Tibial nerve (tissue), 4 donors: Measurements from ENCODE around the gene NOS1AP. TPM values are rescaled to one million over a fixed set of nuclear protein-coding genes. Genes with fewer than 3 reads are reported as not detected.

Source experiments
- DNase-seq, 2 donors: peaks; one replicate each; pipeline ENCODE4 v3.0.0-alpha.2; 2019; ENCODE audit warnings: low spot score in 2 of 2
- H3K27ac ChIP-seq, 4 donors: fragments of 200-600 bp; sonication (generic) in 3 of 4; one replicate each; pipeline ENCODE4 v1.5.1; 2017 to 2019; ENCODE audit warnings: mild to moderate bottlenecking in 1 of 4
- H3K27me3 ChIP-seq, 2 donors: fragments of 200-600 bp; sonication (generic) in 1 of 2; one replicate each; pipeline versions ENCODE4 v1.5.1 to v1.6.0; 2017 to 2019
- H3K36me3 ChIP-seq, 3 donors: fragments of 200-600 bp; sonication (generic); one replicate each; pipeline ENCODE4 v1.5.1; 2018 to 2019
- H3K4me1 ChIP-seq, 4 donors: fragments of 200-600 bp; sonication (generic) in 3 of 4; one replicate each; pipeline ENCODE4 v1.5.1; 2017 to 2019
- H3K4me3 ChIP-seq, 4 donors: fragments of 200-600 bp; sonication (generic) in 3 of 4; one replicate each; pipeline ENCODE4 v1.5.1; 2017 to 2019; ENCODE audit warnings: mild to moderate bottlenecking in 1 of 4, moderate library complexity in 1 of 4
- H3K9me3 ChIP-seq, 4 donors: fragments of 200-600 bp; sonication (generic) in 3 of 4; one replicate each; pipeline ENCODE4 v1.5.1; 2017 to 2019
- EP300 ChIP-seq, 2 donors: sonication (generic); formaldehyde crosslinking; IDR thresholded peaks; one replicate each; pipeline ENCODE4 v1.6.1; 2017; ENCODE audit warnings: antibody characterized with exemption in 2 of 2, mild to moderate bottlenecking in 1 of 2
- POLR2A ChIP-seq, 2 donors: fragments of 450-650 bp; IDR thresholded peaks; one replicate each; pipeline ENCODE4 v1.6.1; 2017; ENCODE audit warnings: antibody characterized with exemption in 2 of 2, mild to moderate bottlenecking in 2 of 2, moderate library complexity in 2 of 2
- WGBS, 2 donors: methylation state at CpG; one replicate each; pipeline ENCODE4 v1.1.5; 2018; 5-methylcytosine and 5-hydroxymethylcytosine counted together
- total RNA-seq, 4 donors: library from RNA; depleted of rRNA; stranded (reverse); fragments of >200 nt; gene quantifications; one replicate each; pipeline ENCODE4 v1.1.0, GENCODE V29; 2016
- TF ChIP-seq, protein P1 (sequence below), 5 experiments: fragments of 200-600 bp in 3 of 5; fragments of 450-650 bp in 2 of 5; sonication (generic) in 3 of 5; IDR thresholded peaks; one replicate each; pipeline ENCODE4 v1.5.1; 2016 to 2019; ENCODE audit warnings: antibody characterized with exemption in 5 of 5, mild to moderate bottlenecking in 3 of 5, moderate library complexity in 2 of 5

The NOS1AP gene
- total RNA-seq, 4 donors from 2014 or later, result 2.7 to 11.2 (median 5.3) TPM

DNA sequence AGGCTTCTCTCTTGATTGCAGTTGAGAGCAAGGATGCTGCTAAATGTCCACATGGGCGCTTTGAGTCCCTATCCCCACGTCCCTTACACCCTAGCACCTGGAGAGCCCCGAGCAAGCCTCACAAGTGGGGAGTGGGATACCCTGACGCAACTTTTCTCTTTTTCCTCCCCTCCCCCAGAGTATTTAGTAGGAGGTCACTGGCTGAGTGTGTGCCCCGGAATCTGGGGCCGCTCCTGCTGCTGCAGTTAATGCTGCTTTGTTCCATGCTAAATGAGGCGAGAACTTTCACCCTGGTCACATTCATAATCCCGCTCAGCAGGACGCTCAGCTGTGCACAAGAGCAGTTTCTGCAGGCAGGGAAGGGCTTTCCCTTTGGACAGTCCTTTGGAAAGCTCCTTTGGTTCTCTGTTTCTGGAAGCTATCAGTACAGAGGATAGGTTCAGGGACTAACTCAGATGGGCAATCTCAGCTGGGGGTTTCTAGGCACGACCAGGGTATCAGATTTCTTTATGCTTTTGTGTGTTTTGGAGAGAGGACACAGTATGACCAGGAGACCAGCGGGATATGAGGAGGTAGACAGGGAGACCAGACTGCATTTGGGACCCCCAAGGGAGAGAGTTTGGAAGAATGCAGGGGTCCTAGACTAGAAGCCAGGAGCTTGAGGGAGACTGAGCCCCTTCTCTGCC, 75.9 kb downstream of the NOS1AP start:
- no peak overlapping the region for H3K27ac ChIP-seq
- 42 to 44% methylated on average over 11 of the region's 11 CpGs for WGBS, 2 donors
- DNase-seq, result no peak
- no peaks in the 10 kb centered on the region for H3K36me3 ChIP-seq
- peaks cover 0 to 20% (median 0%) of the 10 kb centered on the region in 4 donors for H3K4me1 ChIP-seq
- H3K4me3 ChIP-seq, result no peak overlapping the region
- H3K9me3 ChIP-seq, result no peaks in the 10 kb centered on the region
- TF ChIP-seq EP300 (IDR thresholded peaks at IDR 0.05) (no peak), POLR2A (IDR thresholded peaks at IDR 0.05) (no peak)
- TF ChIP-seq, protein P1, sequence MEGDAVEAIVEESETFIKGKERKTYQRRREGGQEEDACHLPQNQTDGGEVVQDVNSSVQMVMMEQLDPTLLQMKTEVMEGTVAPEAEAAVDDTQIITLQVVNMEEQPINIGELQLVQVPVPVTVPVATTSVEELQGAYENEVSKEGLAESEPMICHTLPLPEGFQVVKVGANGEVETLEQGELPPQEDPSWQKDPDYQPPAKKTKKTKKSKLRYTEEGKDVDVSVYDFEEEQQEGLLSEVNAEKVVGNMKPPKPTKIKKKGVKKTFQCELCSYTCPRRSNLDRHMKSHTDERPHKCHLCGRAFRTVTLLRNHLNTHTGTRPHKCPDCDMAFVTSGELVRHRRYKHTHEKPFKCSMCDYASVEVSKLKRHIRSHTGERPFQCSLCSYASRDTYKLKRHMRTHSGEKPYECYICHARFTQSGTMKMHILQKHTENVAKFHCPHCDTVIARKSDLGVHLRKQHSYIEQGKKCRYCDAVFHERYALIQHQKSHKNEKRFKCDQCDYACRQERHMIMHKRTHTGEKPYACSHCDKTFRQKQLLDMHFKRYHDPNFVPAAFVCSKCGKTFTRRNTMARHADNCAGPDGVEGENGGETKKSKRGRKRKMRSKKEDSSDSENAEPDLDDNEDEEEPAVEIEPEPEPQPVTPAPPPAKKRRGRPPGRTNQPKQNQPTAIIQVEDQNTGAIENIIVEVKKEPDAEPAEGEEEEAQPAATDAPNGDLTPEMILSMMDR (IDR thresholded peaks at IDR 0.05), result no peak
- no peaks in the 10 kb centered on the region for H3K27me3 ChIP-seq

DNA sequence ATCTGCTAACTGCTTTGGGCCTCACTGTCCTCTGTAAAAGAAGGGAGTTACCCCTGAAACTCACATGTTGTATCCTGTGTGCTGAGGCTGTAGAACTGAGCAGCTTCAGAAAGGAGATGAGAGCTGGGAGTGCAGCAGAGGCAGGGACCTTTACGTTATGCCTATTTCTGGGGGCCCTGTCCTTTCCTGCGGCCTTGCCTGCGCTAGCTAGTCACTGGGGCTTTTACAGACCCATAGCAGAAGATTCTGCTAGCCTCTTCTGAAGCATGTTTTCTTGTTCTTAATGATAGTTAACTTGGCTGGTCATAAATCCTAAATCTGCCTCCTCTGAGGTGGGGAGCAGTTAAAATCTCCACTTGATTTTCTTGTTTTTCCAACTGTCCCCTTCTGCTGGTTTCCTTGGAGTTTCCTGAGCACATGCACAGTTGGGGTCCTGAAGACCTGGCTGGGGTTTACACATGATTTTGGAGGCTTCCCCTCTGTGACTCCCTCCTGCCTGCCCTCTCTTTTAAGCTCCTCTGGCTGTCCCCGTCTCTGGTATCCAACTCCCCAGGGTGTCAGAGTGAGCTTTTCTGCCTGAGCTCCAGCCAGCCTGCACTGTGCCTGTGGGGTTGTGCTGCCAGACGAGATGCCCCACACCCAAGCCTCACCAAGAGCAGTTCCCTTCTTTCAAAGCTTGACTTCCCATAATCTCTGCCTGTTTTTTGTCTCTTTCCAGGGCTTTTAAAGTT, 76.6 kb downstream of the NOS1AP start:
- H3K27ac ChIP-seq, result no peak overlapping the region
- TF ChIP-seq EP300 (IDR thresholded peaks at IDR 0.05) (no peak), POLR2A (IDR thresholded peaks at IDR 0.05) (no peak)
- TF ChIP-seq, protein P1 (IDR thresholded peaks at IDR 0.05), result no peak
- H3K36me3 ChIP-seq, result no peaks in the 10 kb centered on the region
- DNase-seq, result no peak
- WGBS, 2 donors, result 66 to 67% methylated on average over 5 of the region's 5 CpGs
- peaks cover 0 to 20% (median 0%) of the 10 kb centered on the region in 4 donors for H3K4me1 ChIP-seq
- no peaks in the 10 kb centered on the region for H3K9me3 ChIP-seq
- H3K4me3 ChIP-seq, result no peak overlapping the region
- H3K27me3 ChIP-seq, result no peaks in the 10 kb centered on the region

DNA sequence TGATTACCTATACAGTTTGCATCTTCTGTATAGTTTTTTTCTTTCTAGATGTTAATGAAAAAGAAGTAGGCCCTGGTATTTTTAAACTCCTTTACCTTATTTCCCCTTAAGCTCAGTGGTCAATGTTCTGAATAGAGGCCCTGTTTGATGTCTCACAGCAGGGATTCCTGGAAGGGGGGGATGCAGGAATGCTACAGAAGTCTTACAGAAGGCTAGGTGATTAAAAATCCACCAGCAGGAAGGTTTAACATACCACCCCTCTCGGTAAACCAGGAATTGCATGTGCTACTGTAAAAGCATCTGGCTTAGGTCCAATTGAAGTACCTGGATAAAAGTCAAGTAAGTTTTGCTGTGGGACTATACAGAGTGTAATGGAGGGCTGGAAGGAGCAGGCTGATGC, 78.3 kb downstream of the NOS1AP start:
- no peaks in the 10 kb centered on the region for H3K36me3 ChIP-seq
- no peak overlapping the region for H3K4me3 ChIP-seq
- no peak overlapping the region for H3K27ac ChIP-seq
- WGBS, 2 donors, result 47 to 50% methylated on average over 1 of the region's 1 CpG
- TF ChIP-seq, protein P1 (IDR thresholded peaks at IDR 0.05), result no peak
- no peak for TF ChIP-seq POLR2A (IDR thresholded peaks at IDR 0.05)
- DNase-seq, result no peak
- H3K4me1 ChIP-seq, result peaks cover 0 to 23% (median 0%) of the 10 kb centered on the region in 4 donors
- H3K27me3 ChIP-seq, result no peaks in the 10 kb centered on the region
- no peaks in the 10 kb centered on the region for H3K9me3 ChIP-seq

DNA sequence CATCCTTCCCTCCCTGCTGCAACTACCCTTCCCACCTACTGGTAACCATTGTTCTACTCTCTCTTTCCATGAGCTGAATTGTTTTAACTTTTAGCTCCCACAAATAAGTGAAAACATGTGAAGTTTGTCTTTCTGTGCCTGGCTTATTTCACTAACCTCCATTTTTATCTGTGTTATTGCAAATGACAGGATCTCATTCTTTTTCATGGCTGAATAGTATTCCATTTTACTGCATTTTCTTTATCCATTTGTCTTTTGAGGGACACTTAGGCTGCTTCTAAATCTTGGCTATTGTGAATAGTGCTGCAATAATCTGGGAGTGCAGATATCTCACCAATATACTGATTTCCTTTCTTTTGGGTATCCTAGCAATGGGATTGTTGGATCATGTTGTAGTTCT, 80.6 kb downstream of the NOS1AP start:
- Histone ChIP-seq H3K27me3 (no peaks in the 10 kb centered on the region), H3K27ac (no peak overlapping the region), H3K9me3 (no peaks in the 10 kb centered on the region), H3K4me1 (peaks cover 0 to 17% (median 0%) of the 10 kb centered on the region in 4 donors), H3K36me3 (no peaks in the 10 kb centered on the region), H3K4me3 (no peak overlapping the region)
- no peak for DNase-seq
- TF ChIP-seq POLR2A (IDR thresholded peaks at IDR 0.05) (no peak), EP300 (IDR thresholded peaks at IDR 0.05) (no peak)
- TF ChIP-seq, protein P1 (IDR thresholded peaks at IDR 0.05), result no peak
